HG03095 (cell line): ENCODE data around the gene FDX1.

Experiments
- ATAC-seq: cut with Tn5 transposase; IDR thresholded peaks from one replicate; pipeline ENCODE4 v1.9.1; 2021; ENCODE audit warnings: moderate library complexity; ENCODE audit not compliant: unreplicated experiment

FDX1 gene

DNA sequence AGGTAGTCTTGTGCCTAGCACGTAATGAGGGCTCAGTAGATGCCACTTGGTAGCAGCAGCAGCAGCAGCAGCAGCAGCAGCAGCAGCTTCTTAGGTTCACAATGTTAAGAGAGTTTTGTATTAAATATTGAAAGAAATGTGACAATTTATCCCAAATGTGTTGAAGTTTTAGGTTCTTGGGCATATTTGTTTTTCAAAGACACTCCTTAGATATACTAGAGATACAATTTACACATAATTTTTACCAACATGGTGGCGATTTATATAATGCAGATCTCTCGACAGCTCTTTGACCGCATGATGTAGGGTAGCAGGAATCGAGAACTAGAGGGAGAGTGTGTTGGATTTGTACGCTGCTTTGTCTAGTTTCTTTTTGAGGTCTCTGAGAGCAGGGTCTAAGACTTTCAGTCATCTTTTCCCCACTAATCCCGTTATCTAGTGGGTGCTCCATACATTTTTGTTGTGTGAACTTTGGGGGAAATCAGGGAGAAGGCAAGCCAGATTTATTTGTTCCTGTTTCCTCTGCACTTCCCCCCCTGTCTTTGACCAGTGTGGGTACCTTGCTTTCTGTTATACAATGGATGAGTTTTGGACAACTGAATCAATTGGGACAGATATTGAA is 1.4 kb downstream of the FDX1 start:
- no peak for ATAC-seq

DNA sequence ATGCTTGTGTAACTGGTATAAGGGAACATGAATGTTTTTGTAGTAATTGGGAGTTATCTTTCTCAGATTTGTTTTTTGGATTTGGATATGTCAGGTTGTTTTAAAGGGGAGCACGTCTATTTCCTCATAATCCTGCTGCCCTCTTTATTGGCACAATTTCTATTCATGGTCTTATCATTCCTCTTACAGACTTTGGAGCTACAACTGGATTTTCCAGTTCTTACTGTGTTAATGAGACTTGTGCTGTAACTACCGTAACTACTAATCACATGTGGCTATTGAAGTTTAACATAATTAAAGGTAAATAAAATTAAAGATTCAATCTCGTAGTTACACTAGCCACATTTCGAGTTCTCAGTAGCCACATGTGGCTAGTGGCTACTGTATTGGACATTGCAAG is 1.9 kb downstream of the FDX1 start:
- ATAC-seq: no peak

DNA sequence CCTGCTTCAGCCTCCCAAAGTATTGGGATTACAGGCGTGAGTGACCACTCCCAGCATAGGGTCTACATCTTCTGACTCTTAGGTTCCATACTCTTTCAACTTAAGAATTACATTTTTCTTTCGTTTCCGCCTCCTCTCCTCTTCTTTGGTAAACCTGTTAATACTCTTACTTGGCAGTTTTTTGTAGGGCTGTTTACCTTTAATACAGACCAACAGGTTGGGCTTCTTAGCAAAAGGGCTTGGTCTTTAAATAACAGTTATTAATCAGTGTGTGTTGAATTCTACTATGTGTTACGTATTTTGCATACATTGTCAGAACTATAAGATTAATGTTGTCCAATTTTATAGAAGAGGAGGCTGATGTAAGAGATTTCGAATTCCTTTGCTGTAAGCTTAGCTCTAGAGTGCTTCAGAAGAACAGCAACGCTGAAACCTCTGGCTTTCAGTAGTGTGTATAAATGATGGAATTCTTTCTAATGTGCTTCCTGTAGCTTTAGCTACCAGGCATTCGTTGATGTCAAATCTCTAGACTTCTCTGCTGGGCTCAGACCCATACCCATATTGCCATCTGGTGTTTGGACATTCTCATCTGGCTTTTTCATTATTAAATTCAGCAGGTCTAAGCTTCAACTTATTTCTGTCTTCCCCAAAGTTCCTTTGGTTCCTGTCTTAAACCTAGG is 3.1 kb downstream of the FDX1 start:
- ATAC-seq: no peak

DNA sequence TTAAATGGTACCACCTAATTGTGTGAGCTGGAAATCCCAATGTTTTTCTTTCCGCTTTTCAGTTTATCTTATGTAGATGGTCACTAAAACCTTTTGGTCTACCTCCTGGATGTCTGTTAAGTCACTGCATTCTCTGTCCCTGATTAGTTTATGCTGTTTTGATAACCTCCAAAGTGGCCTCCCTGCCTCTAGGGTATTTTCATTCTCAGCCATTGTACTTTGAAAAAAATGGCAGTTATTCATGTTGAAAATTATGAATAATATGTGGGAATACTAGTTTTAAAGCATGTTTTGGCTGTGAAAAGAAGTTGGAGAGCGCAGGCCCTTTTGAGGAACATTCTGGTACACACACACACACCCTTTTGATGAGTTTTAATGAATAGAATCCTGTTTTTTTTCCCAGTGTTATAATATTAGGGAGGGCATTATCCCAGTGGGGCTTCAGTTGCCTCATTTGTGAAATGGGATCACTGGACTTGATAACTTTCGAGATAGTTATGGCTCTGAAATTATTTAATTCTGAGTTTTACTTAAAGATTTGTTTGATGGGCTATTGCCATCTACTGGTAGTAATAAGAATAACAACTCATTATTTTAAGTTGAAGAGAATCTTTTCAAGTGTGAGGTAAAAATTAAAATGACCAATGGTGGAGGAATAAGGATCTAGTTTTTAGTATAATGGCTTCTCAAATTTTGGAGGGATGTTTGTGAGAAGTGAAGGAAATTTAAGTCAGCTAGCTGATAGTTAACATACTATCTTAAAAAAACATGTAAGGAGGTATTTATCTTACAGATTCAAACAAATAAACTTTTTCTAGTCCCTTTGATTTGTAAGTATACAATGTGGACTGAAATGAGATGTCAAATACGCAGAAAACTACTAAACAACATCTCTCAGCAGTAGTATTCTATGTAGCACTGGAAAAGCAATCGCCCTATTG is 3.9 kb downstream of the FDX1 start:
- ATAC-seq: no peak

DNA sequence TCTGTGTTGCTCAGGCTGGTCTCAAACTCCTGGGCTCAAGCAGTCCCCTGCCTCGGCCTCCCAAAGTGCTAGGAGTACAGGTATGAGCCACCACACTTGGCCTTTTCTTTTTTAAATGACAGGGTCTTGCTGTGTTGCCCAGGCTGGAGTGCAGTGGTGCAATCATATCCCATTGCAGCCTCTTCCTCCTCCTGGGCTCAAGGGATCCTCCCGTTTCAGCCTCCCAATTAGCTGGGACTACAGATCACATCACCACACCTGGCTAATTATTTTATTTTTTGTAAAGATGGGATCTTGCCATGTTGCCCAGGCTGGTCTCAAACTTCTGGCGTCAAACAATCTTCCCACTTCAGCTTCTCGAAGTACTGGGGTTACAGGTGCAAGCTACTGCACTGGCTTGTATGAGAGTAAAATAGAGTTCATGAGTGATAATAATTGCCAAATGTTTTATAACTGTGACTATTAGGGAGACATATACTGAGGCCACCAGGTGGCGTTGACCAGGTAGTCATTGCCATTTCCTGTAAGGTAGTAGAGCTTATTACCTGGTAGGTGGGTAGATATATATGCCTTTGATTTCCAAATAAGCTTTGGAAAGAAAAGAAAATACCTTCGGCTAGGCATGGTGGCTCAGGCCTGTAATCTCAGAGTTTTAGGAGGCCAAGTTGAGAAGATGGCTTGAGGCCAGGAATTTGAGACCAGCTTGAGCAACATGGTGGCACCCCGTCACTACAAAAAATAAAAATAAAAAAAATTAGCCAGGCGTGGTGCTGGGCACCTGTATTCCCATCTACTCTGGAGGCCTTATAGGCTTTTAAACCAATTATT is 5.4 kb downstream of the FDX1 start:
- ATAC-seq: peak; percentile 11

DNA sequence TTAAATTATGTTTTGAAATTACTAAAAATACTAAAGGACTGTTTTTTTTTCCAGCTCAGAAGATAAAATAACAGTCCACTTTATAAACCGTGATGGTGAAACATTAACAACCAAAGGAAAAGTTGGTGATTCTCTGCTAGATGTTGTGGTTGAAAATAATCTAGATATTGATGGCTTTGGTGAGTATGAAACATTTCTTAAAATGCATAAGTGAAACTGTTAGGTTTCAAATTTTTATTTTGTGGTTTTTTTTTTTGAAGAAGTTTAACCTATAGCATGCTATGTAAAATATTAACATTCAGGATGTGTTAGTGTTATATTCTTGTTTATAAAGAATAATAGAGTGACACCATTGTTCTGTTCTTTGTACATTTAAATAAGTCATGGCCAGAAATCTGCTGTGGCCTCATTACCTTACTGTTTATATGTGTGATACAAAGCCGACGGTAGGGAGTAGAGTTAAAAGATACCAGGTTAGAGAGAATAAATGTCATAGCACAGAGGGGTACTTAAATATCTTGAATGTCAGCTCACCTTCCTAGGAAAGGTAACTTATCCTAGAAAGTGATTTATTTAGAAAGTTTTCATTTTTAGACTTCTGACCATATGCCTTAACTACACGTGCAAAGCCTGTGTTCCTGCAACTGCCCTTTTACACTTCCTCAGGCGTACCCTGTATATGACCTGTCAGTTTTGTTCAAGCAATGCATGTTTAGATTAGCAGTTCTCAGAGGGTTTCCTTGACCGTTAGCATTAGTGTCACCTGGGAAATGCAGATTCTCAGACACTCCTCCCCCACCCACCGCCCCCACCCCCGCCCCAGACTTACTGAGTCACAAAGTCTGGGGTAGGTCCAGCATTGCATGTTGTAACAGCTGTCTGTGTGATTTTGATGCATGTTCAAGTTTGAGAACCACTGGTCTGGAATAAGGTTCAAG is 6.3 kb downstream of the FDX1 start:
- ATAC-seq: peak; percentile 45

DNA sequence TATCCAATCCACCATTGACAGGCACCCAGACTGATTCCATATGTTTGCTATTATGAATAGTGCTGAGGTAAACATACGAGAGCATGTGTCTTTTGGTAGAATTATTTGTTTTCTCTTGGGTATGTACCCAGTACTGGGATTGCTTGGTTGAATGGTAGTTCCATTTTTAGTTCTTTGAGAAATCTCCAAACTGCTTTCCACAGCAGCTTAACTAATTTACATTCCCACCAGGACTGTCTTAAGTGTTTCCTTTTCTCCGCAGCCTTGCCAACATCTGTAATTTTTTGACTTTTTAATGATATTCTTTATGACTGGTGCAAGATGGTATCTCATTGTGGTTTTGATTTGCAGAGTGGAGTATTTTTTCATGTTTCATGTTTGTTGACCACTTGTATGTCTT is 8.3 kb downstream of the FDX1 start:
- no peak for ATAC-seq

DNA sequence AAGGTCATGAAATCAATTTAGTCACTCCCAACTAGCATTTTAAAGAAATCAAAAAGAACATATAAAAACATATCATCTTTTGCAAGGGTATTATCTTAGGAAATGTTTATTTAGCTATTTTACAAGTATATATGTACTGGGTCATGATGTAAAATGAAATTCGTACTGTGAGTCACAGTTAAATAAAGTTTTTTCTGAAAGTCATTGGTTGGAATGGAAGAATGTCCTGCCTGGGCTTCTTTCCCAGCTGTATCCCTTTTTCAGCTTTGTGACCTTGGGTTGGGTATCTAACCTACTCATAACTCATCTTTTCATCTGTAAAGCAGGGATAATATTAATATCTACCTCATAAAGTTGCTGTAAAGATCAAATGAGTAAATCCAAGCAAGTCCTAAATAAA is 15.7 kb downstream of the FDX1 start:
- ATAC-seq: no peak

DNA sequence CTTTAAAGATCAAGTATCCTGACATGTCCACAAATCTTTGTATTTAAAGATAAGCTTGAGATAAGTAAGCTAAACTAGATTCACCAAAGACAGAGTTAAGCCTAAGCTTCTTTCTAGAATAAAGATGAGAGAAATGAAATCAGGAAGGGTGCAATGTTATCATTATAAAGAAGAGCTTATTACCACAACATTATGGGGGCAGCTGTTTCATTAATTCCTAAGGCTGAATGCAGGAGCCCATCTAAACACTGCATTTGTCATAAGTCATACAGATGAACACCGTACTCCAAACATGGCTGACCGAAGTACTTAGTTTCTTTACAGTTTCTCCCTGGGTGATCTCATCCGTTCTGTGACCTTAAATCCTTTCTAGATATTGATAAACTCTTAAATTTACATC is 16.3 kb downstream of the FDX1 start:
- no peak for ATAC-seq

DNA sequence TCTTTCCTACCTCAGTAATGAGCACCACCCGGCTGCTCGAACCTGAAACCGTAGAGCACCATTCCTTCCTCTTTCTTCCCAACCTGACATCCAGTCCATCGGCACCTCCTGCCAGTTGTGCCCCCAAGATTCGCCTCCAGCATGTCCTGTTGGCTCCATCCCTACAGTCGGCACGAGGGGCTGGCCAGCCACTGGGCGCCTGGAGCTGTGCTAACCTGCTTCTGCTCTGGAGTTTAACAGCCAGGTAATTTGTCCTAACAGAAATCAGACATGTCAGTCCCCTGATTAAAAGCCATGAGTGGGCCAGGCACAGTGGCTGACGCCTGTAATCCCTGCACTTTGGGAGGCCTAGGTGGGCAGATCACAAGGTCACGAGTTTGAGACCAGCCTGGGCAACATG is 16.8 kb downstream of the FDX1 start:
- ATAC-seq: no peak

DNA sequence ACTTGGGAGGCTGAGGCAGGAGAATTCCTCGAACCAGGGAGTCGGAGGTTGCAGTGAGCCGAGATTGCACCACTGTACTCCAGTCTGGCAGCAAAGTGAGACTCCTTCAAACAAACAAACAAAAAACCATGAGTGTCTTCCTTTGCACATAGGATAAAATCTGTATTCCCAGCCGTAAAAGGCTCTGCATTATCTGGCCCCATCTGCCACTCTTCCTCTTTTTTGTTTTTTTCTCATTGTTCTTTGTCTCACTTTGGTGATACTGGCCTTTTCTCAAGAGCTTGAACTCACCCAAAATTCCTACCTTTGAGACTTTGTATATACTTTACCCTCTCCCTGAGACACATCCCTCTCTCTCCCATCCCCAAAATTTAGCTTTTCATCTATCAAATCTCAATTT is 17.6 kb downstream of the FDX1 start:
- ATAC-seq: no peak

DNA sequence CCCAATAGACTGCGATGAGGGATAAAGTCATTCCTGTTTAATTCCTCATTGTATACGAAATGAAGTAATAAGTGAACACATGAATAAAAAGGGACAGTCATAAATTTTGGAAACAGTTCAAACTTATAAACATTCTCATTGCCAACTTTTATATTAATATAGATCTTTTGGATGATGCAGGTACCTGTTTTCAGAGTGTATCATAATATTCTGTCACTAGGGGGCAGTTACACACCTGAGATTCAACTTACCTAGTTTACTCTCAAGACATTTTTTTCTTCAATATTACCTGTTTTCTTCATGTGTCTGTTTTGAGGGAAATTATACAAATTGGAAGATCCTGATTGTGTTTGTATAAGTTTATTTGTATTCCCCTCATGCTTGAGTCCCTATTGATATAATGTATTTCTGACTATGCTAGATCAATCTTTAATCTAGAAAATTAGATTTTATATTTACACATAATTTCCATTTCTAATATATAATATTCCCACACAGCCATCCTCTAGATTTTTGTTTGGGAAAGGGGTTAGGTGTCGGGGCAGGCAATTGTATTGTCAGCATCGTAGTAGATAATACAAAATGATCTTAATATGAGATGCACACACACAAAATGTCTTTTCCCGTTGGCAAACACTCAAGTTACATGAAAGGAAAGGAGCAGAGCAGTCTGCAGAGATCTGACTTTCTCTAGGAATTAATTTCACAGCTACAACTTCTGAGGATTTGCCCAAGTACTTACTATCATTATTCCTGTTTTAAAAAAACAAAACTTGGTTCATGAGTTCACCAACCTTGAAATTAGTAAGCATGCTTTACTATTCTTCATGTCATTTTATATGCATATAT is 18.4 kb downstream of the FDX1 start:
- ATAC-seq: no peak

DNA sequence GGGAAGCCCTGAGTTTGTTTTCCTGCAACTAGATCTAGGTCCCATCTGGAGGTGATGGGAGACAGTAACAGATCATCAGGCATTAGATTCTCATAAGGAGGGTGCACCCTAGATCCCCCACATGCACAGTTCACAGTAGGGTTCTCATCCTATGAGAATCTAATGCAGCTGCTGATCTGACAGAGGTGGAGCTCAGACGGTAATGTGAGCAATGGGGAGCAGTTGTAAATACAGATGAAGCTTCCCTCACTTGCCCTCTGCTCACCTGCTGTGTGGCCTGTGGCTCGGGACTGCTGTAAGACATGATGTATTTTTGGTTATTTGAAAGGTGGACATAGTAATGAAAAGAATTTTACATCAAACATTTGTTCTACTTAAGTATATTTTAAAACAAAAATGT is 20.5 kb downstream of the FDX1 start:
- no peak for ATAC-seq

DNA sequence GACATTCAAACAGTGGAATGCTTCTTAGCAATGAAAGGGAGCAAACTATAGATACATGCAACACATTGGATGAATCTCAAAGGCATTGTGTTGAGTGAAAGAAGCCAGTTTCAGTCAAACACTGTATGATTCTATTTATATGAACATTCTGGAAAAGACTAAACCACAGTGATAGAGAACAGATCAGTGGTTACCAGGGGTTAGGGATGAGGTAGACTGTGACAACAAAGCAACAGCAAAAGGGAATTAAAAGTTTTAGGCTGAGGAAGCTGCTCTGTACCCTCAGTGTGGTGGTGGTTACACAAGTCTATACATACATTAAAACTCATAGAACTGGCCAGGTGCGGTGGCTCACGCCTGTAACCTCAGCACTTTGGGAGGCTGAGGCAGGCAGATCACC is 23.0 kb downstream of the FDX1 start:
- no peak for ATAC-seq

DNA sequence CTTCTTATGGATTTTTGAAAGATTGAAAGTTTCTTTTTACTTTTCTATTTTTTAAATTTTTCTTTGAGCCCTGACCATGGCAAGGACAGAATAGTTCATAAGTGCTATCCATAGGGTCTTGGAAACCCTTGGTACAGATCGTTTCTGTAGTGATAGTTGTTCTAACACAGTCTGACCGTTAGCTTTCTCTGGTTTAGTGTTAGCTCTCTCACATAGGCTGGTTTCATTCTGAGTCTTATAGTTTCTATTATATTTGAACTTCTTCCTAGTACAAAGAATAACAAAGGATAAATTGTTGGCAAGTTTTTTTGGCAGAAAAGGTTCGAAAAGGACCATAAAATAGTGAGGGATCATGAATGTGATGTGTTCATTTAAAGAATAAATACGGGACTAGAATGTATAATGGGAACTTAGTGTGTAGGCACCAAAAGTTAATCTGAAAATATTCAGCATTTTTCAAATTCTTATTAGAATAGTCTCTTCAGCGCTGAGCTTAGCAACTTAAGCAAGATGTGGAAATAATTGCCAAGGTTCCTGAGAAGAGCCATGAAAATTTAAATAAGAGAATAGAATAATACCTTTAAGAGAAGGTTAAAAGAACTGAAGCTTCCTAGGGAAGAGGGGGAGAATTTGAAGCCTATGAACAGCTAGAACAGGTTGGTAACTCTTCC is 24.1 kb downstream of the FDX1 start:
- ATAC-seq: peak; percentile 83

DNA sequence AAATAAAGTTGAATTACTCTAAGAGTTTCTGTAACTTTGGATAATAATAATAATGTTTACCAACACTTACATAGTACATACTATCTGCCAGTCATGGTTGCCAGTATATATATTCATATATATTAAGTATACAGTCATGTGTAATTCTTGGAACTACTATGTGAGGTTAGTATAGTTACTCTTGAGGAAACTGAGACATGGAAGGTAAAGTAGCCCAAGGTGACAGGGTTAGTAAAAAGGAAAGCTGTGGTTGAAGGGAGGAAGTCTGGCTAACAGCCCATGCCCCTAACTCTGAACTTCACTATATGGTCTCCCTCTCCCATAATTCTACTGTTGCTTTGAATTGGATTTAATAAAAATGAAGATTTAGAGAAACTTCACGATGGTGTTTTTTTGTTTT is 24.9 kb downstream of the FDX1 start:
- ATAC-seq: peak; percentile 53

DNA sequence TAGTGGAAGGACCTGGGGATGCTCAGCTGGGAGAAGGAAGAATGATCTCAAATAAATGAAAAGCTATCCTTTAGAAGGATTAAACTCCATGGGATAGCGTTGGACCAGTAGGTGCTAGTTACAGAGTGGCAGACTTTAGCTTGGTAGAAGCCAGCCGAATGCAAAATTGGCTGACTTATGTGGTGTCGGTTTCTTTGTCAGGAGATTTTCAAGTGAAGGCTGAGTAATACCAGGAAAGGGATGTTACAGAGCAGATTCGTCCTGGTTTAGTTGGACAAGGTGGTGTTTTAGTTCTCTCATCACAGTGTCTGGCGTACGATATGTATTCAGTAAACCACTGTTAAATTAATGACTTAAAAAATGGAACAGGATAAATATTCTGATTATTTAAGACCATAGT is 26.0 kb downstream of the FDX1 start:
- ATAC-seq: no peak

DNA sequence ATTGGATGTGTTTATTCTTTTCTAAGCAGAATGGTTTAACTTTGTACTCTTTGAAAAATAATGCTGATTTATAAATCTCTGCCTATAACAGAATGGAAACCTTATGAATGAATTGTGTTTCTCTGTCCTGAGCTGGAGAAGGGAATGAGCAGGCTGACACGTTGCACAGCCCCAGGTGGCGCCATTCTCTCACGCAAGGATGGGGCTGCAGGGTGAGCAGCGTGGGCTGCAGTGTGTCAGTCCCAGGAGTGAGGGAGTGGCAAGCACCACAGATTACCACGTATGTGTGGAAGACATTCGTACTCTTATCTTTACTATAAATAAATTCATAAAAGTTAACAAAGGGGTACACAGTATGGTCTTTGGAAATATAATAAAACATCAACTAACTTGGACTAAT is 33.4 kb downstream of the FDX1 start:
- ATAC-seq: no peak

DNA sequence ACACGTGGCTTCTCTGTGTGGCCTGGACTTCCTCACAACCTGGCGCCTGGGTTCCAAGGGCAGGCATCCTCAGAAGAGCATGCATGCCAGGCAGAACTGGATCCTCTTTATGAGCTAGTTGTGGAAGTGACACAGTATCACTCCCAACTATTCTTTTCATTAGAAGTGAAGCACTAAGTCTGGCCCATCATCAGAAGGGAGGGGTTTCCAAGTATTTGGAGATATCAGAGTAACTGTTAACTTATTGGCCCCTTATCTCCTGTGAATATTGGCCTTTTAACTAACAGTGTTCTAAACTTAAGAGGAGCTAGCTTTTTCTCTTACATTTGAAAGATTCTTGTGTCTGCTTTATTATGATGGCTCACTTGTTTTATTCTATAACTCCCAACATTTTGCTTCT is 35.5 kb downstream of the FDX1 start:
- no peak for ATAC-seq
